ENCODE data around the gene FUT7.

- TF ChIP-seq ZNF580 (tag by site-specific recombination; IDR thresholded peaks at IDR 0.05) (no peak), ZNF350 (tag by site-specific recombination; IDR thresholded peaks at IDR 0.05) (no peak)
Observed at GRCh38 chr9:137023157-137023556, 8.7 kb downstream of the FUT7 start.

All from HEK293 (cell line).